Gastrocnemius medialis (tissue), 4 donors: ENCODE measurements around the gene SPECC1L.
"Not testable (repeated sequence)": the region's sequence is repeated elsewhere in the genome, so short reads cannot be mapped to it uniquely, and the experiment has no call there.

ENCODE experiments used
- CTCF ChIP-seq, 5 experiments: fragments of 450-650 bp in 3 of 5; fragments of 200-600 bp in 2 of 5; sonication (generic) in 2 of 5; IDR thresholded peaks in 4 of 5; conservative IDR thresholded peaks in 1 of 5; 1 replicate in 4 of 5; 2 replicates in 1 of 5; pipeline ENCODE4 v1.5.1; 2016 to 2019; ENCODE audit warnings: antibody characterized with exemption in 5 of 5, mild to moderate bottlenecking in 3 of 5, moderate library complexity in 3 of 5
- POLR2A ChIP-seq, 2 donors: fragments of 450-650 bp; IDR thresholded peaks; one replicate each; pipeline ENCODE4 v1.6.1; 2017; ENCODE audit warnings: antibody characterized with exemption in 2 of 2, mild to moderate bottlenecking in 2 of 2, moderate library complexity in 2 of 2

- TF ChIP-seq CTCF (IDR thresholded peaks at IDR 0.05 in 4 of 5, conservative IDR thresholded peaks at IDR 0.05 in 1 of 5); POLR2A (IDR thresholded peaks at IDR 0.05): not testable (repeated sequence)
Measured at GRCh38 chr22:24273031-24273430, 2.4 kb downstream of the SPECC1L start.
